GM06990 (cell line): ENCODE measurements around the gene NDUFB8.

ENCODE experiments used
- DNase-seq: peaks from one replicate; pipeline ENCODE4 v3.0.0-alpha.2; 2011; ENCODE audit not compliant: insufficient read length; ENCODE audit errors: extremely low read depth
- H3K27me3 ChIP-seq: replicated peaks from 2 replicates; pipeline ENCODE4 v1.6.0; 2011; ENCODE audit warnings: low read length; ENCODE audit not compliant: control insufficient read depth, insufficient read depth
- H3K36me3 ChIP-seq: 2 replicates; pipeline ENCODE4 v1.5.1; 2011; ENCODE audit warnings: low read length; ENCODE audit not compliant: control insufficient read depth, insufficient read depth
- H3K4me3 ChIP-seq: replicated peaks from 2 replicates; pipeline ENCODE4 v1.5.1; 2011; ENCODE audit warnings: low read depth, mild to moderate bottlenecking, control low read depth, low read length
- CTCF ChIP-seq: IDR thresholded peaks from 2 replicates; pipeline ENCODE4 v1.5.1; 2011; ENCODE audit warnings: low read length, control low read depth, mild to moderate bottlenecking, inconsistent platforms; ENCODE audit not compliant: insufficient read depth, poor library complexity, severe bottlenecking

NDUFB8 gene

GRCh38 chr10:100570506-100570905, 40.8 kb upstream of the NDUFB8 start:
- no peak for TF ChIP-seq CTCF
- DNase-seq = no peak
- H3K4me3 ChIP-seq = no peak overlapping the region
- H3K27me3 ChIP-seq = no peaks in the 10 kb centered on the region; the same call in 1 of the 2 replicates
- no peaks in the 10 kb centered on the region for H3K36me3 ChIP-seq

GRCh38 chr10:100569687-100570481, 40.2 kb upstream of the NDUFB8 start:
- H3K4me3 ChIP-seq = no peak overlapping the region
- TF ChIP-seq CTCF = no peak
- H3K36me3 ChIP-seq = no peaks in the 10 kb centered on the region
- no peaks in the 10 kb centered on the region; the same call in 1 of the 2 replicates for H3K27me3 ChIP-seq
- DNase-seq = no peak

GRCh38 chr10:100568912-100569311, 39.2 kb upstream of the NDUFB8 start:
- no peaks in the 10 kb centered on the region for H3K36me3 ChIP-seq
- H3K4me3 ChIP-seq = no peak overlapping the region
- no peaks in the 10 kb centered on the region for H3K27me3 ChIP-seq
- TF ChIP-seq CTCF = no peak
- no peak for DNase-seq

GRCh38 chr10:100567826-100568225, 38.2 kb upstream of the NDUFB8 start:
- DNase-seq = no peak
- H3K27me3 ChIP-seq = no peaks in the 10 kb centered on the region
- H3K4me3 ChIP-seq = no peak overlapping the region
- no peak for TF ChIP-seq CTCF
- H3K36me3 ChIP-seq = no peaks in the 10 kb centered on the region

- TF ChIP-seq CTCF = no peak
- Histone ChIP-seq H3K27me3 (no peaks in the 10 kb centered on the region), H3K4me3 (no peak overlapping the region), H3K36me3 (no peaks in the 10 kb centered on the region)
- no peak for DNase-seq
Measured at GRCh38 chr10:100567249-100567648, 37.6 kb upstream of the NDUFB8 start.
